HG03432 (cell line): Measurements from ENCODE around the gene PRMT1.
A peak's percentile ranks its signal among the peaks of the same experiment; 100 is the strongest.
"Not testable (repeated sequence)": the region's sequence is repeated elsewhere in the genome, so short reads cannot be mapped to it uniquely, and the experiment has no call there.

Source experiments
- ATAC-seq: cut with Tn5 transposase; IDR thresholded peaks from one replicate; pipeline ENCODE4 v1.9.1; 2021; ENCODE audit warnings: mild to moderate bottlenecking, moderate library complexity; ENCODE audit not compliant: unreplicated experiment

The PRMT1 gene

DNA sequence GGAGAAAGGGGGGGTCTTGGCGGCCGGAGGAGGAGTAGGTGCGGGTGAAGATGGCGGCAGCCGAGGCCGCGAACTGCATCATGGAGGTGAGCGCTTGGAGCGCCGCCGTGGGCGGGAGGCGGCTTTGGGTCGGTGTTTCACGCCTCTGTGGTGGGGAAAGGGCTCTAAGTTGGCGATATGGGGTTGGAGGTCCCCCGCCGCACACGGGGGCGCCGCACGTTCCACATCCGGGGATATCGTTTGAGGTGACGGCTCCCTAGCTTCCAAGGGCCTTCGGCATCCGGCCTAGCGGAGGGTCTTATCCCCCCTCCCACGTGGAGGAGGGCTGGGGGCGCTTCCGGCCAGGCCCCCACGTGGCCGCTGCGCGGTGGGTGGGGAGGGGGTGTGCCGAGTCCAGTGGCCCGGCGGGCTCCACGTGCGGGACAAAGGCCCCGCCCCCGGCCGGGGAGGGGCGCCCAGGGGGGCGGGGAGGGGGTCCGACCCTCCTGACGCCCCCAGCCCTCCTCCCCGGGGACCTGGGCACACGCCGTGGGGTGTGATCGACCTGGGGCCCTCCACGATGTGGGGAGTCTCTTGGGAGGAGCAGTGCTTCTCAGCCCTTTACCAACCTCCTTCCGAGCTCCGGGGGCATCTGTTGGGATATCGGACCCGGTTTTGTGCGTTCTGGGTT, at the start of gene PRMT1:
Gene PRMT1, plus strand, starts transcription at position 41 of the 670 bp plus-strand sequence. Its CDS starts 10 bp downstream, at position 51.
- no peak for ATAC-seq

GRCh38 chr19:49629659-49630058, 47.4 kb upstream of the PRMT1 start:
- ATAC-seq = no peak

DNA sequence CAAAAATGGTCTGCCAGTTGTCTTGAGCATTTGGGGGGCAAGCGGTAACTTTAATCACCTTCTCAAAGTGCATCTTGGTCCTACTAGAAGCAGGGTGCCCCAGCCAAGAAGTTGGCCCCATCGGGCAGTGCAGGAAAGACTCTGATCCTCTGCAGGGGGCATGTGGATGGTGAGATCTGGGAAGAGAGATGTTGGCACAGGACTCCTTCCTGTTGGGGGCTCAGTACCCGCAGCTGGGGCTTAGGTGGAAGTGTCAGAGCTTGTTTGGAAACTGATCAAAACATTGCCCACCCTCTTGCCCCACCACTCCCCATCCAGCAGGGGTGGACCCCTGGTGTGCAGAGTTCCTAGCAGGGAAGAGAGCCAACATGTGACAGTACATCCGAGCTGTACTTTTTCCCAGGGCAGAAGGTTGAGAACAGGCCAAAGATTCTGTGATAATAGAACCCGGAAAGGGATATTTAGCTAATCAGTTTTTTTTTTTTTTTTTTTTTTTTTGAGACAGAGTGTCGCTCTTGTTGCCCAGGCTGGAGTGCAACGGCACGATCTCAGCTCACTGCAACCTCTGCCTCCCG, 46.0 kb upstream of the PRMT1 start:
- ATAC-seq = no peak

DNA sequence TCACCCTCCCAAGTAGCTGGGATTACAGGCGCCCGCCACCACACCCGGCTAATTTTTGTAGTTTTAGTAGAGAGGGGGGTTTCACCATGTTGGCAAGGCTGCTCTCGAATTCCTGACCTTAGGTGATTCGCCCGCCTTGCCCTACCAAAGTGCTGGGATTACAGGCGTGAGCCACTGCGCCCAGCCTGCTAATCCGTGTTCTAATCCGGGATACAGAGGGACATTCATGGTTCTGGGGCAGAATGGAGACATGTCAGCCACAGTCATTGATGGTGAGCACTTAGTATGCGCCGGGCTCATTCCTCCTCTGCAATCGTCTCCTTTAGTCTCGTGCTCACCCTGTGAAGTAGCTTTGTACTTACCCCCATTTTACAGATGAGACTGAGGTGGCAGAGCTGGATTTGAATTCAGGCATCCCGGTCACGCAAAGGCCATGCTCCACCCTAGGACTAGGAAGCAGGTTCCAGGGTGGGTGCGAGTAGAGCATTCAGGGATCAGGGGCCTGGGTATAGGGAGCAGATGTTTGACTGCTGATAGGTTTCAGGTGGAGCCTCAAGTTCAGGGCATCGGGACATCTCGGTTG, 45.4 kb upstream of the PRMT1 start:
- no peak for ATAC-seq

DNA sequence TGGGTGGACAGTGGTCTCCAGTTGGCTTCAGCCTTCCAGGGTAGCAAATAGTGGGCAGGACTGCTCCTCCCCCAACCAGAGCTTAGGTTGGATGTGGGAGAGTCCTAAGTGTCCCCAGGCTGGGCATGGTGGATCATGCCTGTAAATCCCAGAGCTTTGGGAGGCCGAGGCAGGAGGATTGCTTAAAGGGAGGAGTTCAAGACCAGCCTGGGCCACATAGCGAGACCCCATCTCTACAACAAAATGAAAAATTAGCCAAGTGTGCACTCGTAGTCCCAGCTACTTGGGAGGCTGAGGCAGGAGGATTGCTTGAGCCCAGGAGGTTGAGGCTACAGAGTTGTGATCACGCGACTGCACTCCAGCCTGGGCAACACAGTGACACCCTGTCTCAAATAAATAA, 44.5 kb upstream of the PRMT1 start:
- no peak for ATAC-seq

GRCh38 chr19:49633273-49633672, 43.8 kb upstream of the PRMT1 start:
- ATAC-seq = not testable (repeated sequence)

DNA sequence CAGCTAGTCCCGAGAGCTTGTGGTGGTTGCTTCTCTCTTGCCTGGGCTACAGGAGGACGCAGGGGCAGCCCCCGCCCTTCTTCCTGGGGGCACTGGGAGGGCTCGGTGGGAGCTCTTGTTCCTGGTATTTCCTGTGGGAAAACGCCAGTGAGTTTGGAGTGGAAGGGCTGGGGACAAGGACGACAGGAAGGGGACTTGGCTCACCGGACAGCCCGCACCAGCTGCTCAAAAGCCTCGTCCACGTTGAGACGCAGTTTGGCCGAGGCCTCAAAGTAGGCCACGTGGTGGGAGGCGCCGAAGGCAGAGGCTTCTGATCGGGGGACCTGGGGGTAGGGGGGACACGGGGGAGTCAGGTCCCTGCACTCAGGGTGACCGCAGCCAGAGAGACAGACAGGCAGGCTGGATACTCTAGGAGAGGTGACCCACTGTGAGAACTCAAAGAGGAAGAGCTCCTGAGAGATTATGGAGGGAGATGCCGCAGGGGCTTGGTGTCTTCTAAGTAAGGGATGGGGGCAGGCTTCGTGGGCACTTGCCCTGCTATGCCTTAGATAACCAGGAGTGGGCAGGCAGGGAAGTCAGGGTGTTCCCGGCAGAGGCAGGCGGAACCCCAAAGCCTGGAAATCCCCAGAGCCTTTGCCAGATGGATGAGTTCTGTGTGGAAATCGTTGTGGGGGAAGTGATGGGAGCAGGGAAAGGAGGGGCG, 41.4 kb upstream of the PRMT1 start:
- no peak for ATAC-seq

DNA sequence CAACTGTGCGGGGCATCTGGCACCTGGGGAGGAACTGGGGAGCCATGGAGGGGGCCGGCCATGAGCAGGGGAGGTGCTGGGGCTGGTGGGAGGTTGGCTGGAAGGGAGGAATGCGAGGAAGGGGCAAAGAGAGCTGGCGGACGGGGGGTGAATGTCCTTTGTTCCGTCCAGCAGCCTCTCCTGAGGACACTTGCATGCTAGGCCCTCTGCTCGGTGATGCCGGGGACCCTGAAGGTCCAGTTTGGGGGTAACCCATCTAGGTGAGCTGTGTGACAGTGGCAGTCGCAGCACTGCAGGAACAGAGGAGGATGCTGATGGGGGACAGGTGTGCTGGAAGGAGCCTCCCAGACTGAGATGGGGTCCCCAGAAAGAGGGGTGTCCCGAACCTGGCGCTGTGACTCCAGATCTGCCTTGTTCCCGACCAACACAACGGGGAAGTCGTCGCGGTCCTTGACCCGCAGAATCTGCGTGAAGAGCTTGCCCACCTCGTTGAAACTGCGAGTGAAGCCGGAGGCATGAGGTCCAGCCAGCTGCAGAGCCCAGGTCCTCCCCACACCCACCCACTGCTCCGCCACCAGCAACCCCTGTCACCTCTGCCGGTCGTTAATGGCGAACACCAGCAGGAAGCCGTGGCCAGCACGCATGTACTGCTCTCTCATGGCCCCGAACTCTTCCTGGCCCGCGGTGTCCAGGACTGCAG, 40.7 kb upstream of the PRMT1 start:
- ATAC-seq = no peak

GRCh38 chr19:49637821-49638738, 39.0 kb upstream of the PRMT1 start:
- ATAC-seq = no peak

DNA sequence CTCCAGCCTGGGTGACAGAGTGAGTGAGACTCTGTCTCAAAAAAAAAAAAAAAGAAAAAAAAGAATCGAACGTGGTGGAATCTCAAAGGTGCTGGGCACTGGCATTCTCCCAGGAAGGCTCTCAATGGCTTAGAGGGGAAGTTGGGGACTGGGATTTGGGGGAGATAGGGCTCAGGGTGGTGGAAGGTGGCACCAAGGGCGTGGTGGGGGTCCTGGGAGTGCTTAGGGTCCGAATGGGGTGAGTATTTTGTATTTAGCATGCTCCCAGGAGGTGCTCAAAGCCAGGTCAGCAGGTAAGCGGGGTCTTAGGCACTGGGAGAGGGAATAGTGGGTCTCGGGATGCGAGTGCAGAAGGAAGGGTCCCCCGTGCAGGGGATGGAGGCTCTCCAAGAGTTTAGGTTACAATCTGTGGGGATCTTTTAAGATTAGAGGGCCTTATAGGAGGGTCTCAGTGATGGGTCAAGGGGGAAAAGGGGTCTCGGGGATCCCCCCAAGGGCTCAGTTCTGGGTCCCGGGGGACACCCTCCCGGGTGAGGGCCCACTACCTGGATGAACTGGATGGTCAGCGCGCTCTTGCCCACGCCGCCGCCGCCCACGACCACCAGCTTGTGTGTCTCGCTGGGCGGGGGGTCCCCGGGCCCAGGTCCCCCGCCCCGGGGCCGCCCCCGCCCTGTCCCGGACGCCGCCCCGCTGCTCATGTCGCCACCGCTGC, 37.5 kb upstream of the PRMT1 start:
- no peak for ATAC-seq

- ATAC-seq = peak; percentile 67
Measured at GRCh38 chr19:49640113-49640898, 36.8 kb upstream of the PRMT1 start, which contains the start of gene RRAS. Gene RRAS, minus strand, starts transcription at chr19:49640143. Its CDS starts 45 bp downstream, at chr19:49640098.

DNA sequence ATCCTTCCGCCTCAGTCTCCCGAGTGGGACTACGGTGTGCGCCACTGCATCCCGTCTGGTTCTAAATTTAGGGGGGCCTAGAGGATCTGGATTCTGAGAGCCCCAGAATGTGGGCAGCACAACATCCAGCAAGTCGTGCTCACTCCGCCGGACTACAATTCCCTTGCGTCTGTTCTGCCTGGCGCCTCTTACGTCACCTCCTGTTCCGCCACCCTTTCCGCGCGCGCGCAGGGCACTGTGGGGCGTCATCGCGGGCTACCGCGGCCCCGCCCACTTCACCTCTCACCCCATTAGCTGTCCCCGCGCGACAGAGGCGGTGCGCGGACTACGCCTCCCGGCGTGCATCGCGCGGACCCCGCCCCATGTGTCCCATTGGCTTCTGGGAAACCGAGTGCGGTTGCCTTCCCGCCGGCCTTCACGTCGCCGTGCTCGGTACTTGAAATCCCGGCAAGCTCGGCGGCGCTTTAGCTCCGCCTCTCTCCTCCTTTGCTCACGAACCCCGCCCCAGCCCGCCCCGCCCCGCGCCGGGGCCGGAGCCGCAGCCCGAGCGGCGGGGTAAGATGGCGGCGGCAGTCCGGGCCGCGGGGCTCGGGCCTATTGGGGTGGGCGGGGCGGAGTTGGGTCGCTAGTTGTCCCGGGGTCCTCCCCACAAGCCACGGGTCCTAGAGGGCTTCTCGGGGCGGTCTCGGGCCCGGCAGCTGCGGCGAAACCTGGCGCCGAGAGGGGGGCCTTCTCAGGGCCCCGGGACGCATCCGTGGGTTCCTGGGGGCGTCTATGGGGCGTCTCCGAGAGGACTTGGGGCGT, 35.2 kb upstream of the PRMT1 start, which contains the start of gene SCAF1:
Gene SCAF1, plus strand, starts transcription at position 522 of the 804 bp plus-strand sequence. CDS start 2,818 bp downstream, outside the sequence.
- peak; percentile 60 for ATAC-seq

GRCh38 chr19:49642492-49643035, 34.5 kb upstream of the PRMT1 start:
- no peak for ATAC-seq

DNA sequence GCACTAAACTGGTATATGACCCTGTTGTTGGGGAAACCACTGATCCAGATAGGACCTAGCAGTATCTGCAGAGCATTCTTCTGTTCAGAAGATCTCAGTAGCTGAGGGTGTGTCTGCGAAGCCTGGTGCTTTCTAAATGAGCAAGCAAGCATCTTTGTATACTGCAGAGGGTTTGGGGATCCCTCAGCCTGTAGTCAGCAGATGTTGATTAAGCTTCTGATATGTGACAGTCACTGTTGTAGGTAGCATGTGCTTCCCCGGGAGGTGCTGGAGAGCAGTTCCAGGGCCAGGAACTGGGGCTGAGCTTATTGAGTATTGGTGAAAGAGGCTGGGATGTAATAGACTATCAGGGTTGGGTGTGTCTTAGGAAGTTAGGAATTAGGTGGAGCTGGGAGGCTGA, 33.6 kb upstream of the PRMT1 start:
- no peak for ATAC-seq

- ATAC-seq = no peak
Measured at GRCh38 chr19:49645592-49645991, 31.5 kb upstream of the PRMT1 start.

GRCh38 chr19:49645995-49646394, 31.1 kb upstream of the PRMT1 start:
- no peak for ATAC-seq

DNA sequence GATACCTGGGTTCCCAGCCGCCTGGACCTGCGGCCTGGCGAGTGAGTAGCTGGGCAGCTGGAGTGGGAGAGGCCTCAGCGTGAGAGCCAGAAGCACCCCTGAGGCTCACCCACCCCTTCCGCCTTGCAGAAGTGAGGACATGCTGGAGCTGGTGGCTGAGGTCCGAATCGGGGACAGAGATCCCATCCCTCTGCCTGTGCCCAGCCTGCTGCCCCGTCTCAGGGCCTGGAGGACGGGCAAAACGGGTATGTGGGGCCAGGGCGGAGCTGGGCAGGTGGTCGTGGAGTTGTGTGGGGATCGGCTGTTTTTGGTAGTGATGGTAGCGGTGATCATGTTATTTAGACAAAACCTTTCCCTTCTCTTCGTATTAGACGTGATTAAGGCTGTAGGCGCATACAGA, 30.5 kb upstream of the PRMT1 start:
- no peak for ATAC-seq
